HG03097 (cell line): ENCODE results near the gene TMEM248.
"Not testable (repeated sequence)": the region's sequence is repeated elsewhere in the genome, so short reads cannot be mapped to it uniquely, and the experiment has no call there.

Experiments used
- ATAC-seq: cut with Tn5 transposase; IDR thresholded peaks from one replicate; pipeline ENCODE4 v1.9.1; 2021; ENCODE audit not compliant: unreplicated experiment, low FRiP score

The TMEM248 gene

DNA sequence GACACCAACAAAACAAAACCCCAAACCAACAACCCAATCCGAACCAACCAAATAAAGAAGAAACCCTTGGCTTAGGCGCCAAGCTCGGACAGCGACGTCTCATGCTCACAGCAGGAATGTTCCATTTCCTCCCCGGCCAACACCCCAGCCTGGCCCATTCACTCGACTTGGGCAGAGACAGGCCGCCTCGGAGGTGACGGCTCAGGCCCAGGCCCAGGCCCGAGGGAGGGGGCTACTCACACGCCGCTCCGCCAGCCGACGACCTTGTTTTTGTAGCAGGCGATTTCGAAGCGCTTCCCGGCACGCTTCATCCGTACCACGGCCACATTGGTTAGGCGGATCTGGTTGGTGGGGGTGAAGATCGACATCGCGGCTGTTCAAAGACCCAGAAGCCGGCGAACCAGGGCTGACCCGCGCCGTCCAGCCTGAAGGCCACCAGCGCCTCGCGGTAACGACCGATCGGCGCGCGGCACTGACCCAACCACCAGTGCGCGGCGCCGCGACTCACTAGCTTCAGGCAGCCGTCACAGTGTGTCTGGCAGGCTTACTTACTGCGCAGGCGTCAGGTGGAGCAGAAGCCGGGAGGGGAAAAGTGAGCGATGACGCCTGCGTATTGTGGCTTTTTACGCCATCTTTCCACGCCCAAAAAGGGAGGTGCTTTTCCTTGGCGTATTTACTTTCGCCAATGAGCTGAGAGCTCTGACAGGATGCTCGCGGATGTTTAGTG, 74.2 kb downstream of the TMEM248 start, which contains the start of gene SBDS:
SBDS (minus strand) TSS at position 537 of the 727 bp plus-strand sequence; CDS start at position 368, 169 bp downstream.
- peak; percentile 64 for ATAC-seq

DNA sequence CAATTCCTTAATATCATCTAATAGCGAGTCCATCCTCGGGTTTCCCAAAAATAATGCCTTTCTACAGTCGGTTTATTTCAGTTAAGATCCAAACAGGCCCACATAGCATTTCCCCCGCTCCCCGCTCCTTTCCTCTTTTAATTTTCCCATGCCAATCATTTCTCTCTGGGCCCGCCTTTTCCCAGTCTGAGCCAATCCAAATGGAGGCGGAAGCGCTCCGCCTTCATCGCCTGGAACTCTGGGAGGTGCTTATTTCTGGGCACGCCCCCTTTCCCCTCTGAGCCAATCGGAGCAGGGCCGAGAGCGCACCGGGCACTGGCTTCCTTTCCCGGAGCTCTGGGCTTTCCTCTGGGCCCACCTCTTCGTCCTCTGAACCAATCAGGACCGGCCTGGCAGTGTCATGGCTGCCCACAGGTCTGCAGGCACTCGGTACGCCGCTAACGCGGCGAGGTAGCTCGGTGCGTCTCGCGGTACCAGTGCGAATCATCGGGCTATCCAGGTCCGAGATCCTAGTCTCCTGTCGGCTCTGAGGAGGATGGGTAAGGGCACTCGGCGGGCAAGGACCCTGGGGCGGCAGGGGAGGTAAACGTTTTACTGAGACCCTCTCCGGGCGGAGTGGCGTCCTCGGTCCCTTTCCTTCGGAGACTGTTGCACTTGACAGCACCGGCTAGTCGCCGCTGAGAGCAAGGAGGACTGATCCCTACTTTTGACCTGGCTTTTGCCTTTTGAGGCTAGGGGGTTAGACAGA, 75.6 kb downstream of the TMEM248 start, which contains the start of gene TYW1:
TYW1 (plus strand) TSS at position 390 of the 748 bp plus-strand sequence; CDS start at position 536, 146 bp downstream.
- ATAC-seq, result peak; percentile 87

DNA sequence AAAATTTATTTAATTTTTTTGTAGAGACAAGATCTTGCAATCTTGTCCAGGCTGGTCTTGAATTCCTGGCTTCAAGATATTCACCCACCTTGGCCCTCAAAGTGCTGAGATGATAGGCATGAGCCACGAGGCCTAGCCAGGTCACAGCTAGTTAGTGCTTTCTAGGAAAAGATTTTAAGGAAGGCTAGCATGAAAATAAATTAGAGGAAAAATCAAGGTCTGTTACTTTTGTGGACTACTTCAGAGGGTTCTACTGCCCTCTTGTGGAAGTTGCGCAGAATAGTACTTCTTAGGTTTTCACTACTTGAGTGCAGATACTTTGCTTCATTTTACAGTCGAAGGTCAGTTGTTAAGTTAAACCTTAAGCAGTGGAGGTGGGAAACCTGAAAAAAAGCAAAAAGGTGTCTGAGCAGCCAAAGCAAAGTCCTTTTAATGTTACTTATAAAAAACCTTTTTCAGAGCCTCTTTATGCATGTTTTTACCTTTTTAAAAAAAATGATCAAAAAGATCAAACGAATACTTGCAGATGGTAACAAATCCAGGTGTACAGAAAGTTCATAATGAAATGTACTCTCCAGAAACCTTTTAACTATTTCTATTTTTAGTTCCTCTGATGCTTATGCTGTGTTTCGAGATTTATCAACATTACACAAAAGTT, 79.7 kb downstream of the TMEM248 start:
- not testable (repeated sequence) for ATAC-seq

DNA sequence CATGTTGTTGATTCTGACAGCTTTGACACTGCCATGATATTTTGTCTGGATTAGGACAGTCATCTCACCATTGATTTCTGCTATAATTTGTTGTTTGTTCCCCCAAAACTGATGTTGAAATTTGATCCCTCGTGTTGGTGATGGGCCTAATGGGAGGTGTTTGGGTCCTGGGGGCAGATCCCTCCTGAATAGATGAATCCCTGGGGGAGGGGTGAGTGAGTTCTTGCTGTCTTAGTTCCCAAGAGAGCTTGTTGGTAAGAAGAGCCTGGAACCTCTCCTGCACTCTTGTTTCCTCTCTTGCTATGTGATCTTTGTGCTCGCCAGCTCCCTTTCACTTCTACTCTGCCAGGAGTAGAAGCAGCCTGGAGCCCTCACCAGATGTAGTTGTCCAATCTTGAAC, 83.1 kb downstream of the TMEM248 start:
- not testable (repeated sequence) for ATAC-seq

DNA sequence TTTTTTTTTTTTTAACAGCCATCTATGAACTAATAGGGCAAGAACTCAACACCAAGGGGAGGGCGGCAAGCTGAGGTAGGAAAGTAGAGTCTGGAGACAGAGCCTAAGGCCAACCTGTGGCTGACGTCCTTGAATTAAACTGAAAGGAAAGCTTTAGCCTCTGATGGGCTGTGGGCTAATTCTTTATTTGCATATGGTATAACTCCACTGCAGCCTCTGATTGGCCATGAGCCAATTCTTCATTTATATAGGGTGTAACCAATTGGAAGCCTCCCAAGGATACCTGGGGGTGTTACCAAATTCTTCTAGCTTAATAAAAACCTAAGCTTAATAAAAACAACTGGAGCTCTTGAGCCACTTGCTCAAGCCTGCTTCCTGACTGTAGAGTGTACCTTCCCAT, 85.9 kb downstream of the TMEM248 start:
- no peak for ATAC-seq
